ENCODE results near the gene PPP6R3. TPM values are rescaled to one million over a fixed set of nuclear protein-coding genes. Genes with fewer than 3 reads are reported as not detected.
A peak's percentile ranks its signal among the peaks of the same experiment; 100 is the strongest.

PPP6R3 gene
- polyA plus RNA-seq, 1 of the 3 experiments (the other 2 are of a cell fraction): 28.1 TPM

- WGBS (ENCODE audit: low lambda C conversion rate): 91% methylated on average over 4 of the region's 4 CpGs
- Histone ChIP-seq H4K20me1 (ENCODE audit: insufficient read depth) (peaks cover 3% of the 10 kb centered on the region; the same call in 1 of the 2 replicates), H3K4me1 (ENCODE audit: control insufficient read depth in 1 of 2, insufficient read depth in 2 of 2, low read depth in 1 of 2, low read length in 1 of 2) (peaks cover 2 to 14% of the 10 kb centered on the region in 2 experiments; a peak in 2 of 4 replicates), H3K79me2 (ENCODE audit: insufficient read depth) (peaks cover 27% of the 10 kb centered on the region; the same call in 1 of the 2 replicates), H3K36me3 (replicated peaks in 1 of 2; ENCODE audit: control insufficient read depth in 1 of 2, insufficient read depth in 2 of 2, low read length in 1 of 2) (peaks cover 65 to 80% of the 10 kb centered on the region in 2 experiments), H3K4me2 (no peak overlapping the region), H3K27me3 (ENCODE audit: insufficient read depth) (no peaks in the 10 kb centered on the region), H2AFZ (ENCODE audit: low read depth) (no peak overlapping the region), H3F3A (replicated peaks; ENCODE audit: insufficient read depth) (peaks cover 19% of the 10 kb centered on the region), H3K9me3 (no peaks in the 10 kb centered on the region), H3K4me3 (ENCODE audit: low read depth in 2 of 2, low read length in 1 of 2) (no peak overlapping the region), H3K9ac (no peak overlapping the region), H3K27ac (ENCODE audit: low read depth in 2 of 2, low read length in 1 of 2) (peak overlapping the region in 1 of 2 experiments; percentile 9; a peak in 1 of 4 replicates), H3K9me2 (no peaks in the 10 kb centered on the region)
- DNase-seq: no peak
- ChIA-PET POLR2A (no interaction called here), CTCF (interaction anchor here (1.1 kb wide), 1 partner anchor 46 kb away, joined by 5 read pairs; no protein-coding TSS in a partner anchor)
- no peak for TF ChIP-seq RAD21 (IDR thresholded peaks at IDR 0.05; ENCODE audit: low read length)
- no peak for TF ChIP-seq USF1 (IDR thresholded peaks at IDR 0.05; ENCODE audit: borderline replicate concordance, low read depth)
- TF ChIP-seq, protein P1, sequence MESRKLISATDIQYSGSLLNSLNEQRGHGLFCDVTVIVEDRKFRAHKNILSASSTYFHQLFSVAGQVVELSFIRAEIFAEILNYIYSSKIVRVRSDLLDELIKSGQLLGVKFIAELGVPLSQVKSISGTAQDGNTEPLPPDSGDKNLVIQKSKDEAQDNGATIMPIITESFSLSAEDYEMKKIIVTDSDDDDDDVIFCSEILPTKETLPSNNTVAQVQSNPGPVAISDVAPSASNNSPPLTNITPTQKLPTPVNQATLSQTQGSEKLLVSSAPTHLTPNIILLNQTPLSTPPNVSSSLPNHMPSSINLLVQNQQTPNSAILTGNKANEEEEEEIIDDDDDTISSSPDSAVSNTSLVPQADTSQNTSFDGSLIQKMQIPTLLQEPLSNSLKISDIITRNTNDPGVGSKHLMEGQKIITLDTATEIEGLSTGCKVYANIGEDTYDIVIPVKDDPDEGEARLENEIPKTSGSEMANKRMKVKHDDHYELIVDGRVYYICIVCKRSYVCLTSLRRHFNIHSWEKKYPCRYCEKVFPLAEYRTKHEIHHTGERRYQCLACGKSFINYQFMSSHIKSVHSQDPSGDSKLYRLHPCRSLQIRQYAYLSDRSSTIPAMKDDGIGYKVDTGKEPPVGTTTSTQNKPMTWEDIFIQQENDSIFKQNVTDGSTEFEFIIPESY (IDR thresholded peaks at IDR 0.05; ENCODE audit: borderline replicate concordance, low read depth): no peak
- TF ChIP-seq GATA2 (CRISPR knock-in tag; IDR thresholded peaks at IDR 0.05): no peak
- no peak for TF ChIP-seq IRF3 (IDR thresholded peaks at IDR 0.05; ENCODE audit: low read depth, low read length)
- TF ChIP-seq POLR2AphosphoS5 (IDR thresholded peaks at IDR 0.05; ENCODE audit: low read depth, low read length): no peak
- no peak for TF ChIP-seq FOXJ3 (CRISPR knock-in tag; IDR thresholded peaks at IDR 0.05)
- no peak for TF ChIP-seq JUND (IDR thresholded peaks at IDR 0.05)
Measured at GRCh38 chr11:68581439-68581838, 120.9 kb downstream of the PPP6R3 start.

DNA sequence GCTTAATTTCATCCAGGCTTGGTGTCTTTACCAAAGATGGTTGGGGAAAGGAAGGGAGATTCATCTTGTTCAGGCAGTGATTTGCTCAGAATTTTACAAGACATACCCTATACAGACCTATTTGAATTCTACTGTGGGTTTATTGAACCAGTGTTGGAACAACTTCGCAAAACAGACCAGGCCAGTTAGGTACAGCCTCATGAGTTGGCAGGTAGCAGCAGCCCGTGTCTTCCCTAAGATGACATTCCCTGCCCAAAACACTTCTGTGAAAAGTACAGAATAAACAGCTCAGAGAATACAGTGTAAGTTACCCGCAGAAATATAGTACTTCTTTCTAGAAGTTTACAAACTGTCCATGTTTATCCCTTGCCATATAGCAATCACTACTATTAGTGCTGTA lies 121.3 kb downstream of the PPP6R3 start:
- no peak for DNase-seq
- Histone ChIP-seq H3K27ac (ENCODE audit: low read depth in 2 of 2, low read length in 1 of 2) (no peak overlapping the region; a peak in 1 of 4 replicates), H3K27me3 (ENCODE audit: insufficient read depth) (no peaks in the 10 kb centered on the region), H3K4me3 (ENCODE audit: low read depth in 2 of 2, low read length in 1 of 2) (no peak overlapping the region), H3K4me2 (no peak overlapping the region), H3K79me2 (ENCODE audit: insufficient read depth) (peaks cover 26% of the 10 kb centered on the region; the same call in 1 of the 2 replicates), H3K36me3 (replicated peaks in 1 of 2; ENCODE audit: control insufficient read depth in 1 of 2, insufficient read depth in 2 of 2, low read length in 1 of 2) (peaks cover 65 to 80% of the 10 kb centered on the region in 2 experiments), H3K9me3 (no peaks in the 10 kb centered on the region), H3K4me1 (ENCODE audit: control insufficient read depth in 1 of 2, insufficient read depth in 2 of 2, low read depth in 1 of 2, low read length in 1 of 2) (peaks cover 2 to 14% of the 10 kb centered on the region in 2 experiments; a peak in 2 of 4 replicates), H3F3A (replicated peaks; ENCODE audit: insufficient read depth) (peaks cover 19% of the 10 kb centered on the region), H3K9ac (no peak overlapping the region), H4K20me1 (ENCODE audit: insufficient read depth) (peaks cover 3% of the 10 kb centered on the region; the same call in 1 of the 2 replicates), H3K9me2 (no peaks in the 10 kb centered on the region), H2AFZ (ENCODE audit: low read depth) (no peak overlapping the region)
- ChIA-PET CTCF (interaction anchor here (1.1 to 1.2 kb wide), 2 partner anchors 47 to 216 kb away, joined by 4 to 5 read pairs; no protein-coding TSS in a partner anchor), POLR2A (no interaction called here)
- WGBS (ENCODE audit: low lambda C conversion rate): 93% methylated on average over 3 of the region's 3 CpGs
- TF ChIP-seq IRF3 (IDR thresholded peaks at IDR 0.05; ENCODE audit: low read depth, low read length): no peak
- TF ChIP-seq RFX5 (IDR thresholded peaks at IDR 0.05; ENCODE audit: low read length): no peak
- TF ChIP-seq JUND (IDR thresholded peaks at IDR 0.05): no peak
- TF ChIP-seq TAF1 (IDR thresholded peaks at IDR 0.05; ENCODE audit: borderline replicate concordance, low read depth, low read length): no peak
- TF ChIP-seq REST (IDR thresholded peaks at IDR 0.05; ENCODE audit: low read depth, low read length): no peak
- no peak for TF ChIP-seq RXRA (IDR thresholded peaks at IDR 0.05; ENCODE audit: borderline replicate concordance, low read depth)
- TF ChIP-seq GABPA (IDR thresholded peaks at IDR 0.05; ENCODE audit: low read depth): no peak
- TF ChIP-seq NFIC (IDR thresholded peaks at IDR 0.05; ENCODE audit: borderline replicate concordance): no peak
- no peak for TF ChIP-seq CTCF (IDR thresholded peaks at IDR 0.05)
- no peak for TF ChIP-seq TCF12 (IDR thresholded peaks at IDR 0.05)
- TF ChIP-seq FOXJ3 (CRISPR knock-in tag; IDR thresholded peaks at IDR 0.05): no peak

Measured in SK-N-SH (cell line).